ENCODE results near the gene ZNF469.
"Not testable (repeated sequence)": the region's sequence is repeated elsewhere in the genome, so short reads cannot be mapped to it uniquely, and the experiment has no call there.

ZNF469 gene

GRCh38 chr16:88356727-88357199, 26.0 kb upstream of the ZNF469 start:
- no peak overlapping the region for H3K27ac ChIP-seq (ENCODE audit: low read depth, low read length)
- H3K36me3 ChIP-seq (ENCODE audit: insufficient read depth, low read length): no peaks in the 10 kb centered on the region
- H3K9me3 ChIP-seq (ENCODE audit: low read length): no peaks in the 10 kb centered on the region
- H3K4me1 ChIP-seq (ENCODE audit: insufficient read depth, low read length): no peaks in the 10 kb centered on the region
- H3K27me3 ChIP-seq (ENCODE audit: control insufficient read depth in 1 of 2, insufficient read depth in 2 of 2, low read length in 2 of 2): no peaks in the 10 kb centered on the region
- no peak overlapping the region for H3K4me3 ChIP-seq (ENCODE audit: low read depth in 1 of 2, low read length in 2 of 2)
- H3K9ac ChIP-seq (ENCODE audit: low read length): no peak overlapping the region

DNA sequence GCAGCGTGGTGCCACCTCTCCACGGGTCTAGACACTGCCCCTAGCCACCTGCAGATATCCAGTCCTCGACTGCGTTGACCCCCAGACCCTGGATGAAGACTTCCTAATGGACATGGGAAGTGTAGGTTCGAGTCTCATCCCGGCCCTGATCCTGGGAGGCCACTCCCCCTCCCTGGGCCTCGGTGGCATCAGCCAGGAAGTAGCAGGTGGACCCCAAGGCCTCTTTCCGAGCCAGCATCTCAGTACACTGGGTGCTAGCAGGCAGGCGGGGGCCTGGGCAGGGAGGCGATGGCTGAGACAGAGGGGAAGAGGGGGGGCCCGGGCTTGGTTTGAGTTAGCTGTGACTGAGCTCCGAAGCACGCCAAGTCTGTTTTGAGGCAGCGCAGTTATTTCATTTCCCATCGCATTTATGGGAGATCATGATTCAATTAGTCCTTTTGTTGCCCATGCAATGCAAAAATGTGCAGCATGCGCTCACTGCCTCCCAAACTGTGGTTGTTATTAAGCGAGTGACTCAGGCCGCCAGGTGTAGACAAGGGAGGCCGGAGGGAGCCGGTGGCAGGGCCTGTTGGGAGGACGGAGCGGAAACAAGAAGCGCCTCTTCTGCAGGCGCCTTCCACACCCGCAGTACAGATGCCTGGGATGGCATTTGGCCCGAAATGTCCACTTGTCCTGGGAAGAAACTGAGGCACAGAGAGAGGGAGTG, 25.3 kb upstream of the ZNF469 start:
- Histone ChIP-seq H3K27me3 (ENCODE audit: control insufficient read depth in 1 of 2, insufficient read depth in 2 of 2, low read length in 2 of 2) (no peaks in the 10 kb centered on the region), H3K36me3 (ENCODE audit: insufficient read depth, low read length) (no peaks in the 10 kb centered on the region), H3K4me1 (ENCODE audit: insufficient read depth, low read length) (no peaks in the 10 kb centered on the region), H3K9me3 (ENCODE audit: low read length) (no peaks in the 10 kb centered on the region), H3K9ac (ENCODE audit: low read length) (no peak overlapping the region), H3K27ac (ENCODE audit: low read depth, low read length) (no peak overlapping the region), H3K4me3 (ENCODE audit: low read depth in 1 of 2, low read length in 2 of 2) (no peak overlapping the region)

DNA sequence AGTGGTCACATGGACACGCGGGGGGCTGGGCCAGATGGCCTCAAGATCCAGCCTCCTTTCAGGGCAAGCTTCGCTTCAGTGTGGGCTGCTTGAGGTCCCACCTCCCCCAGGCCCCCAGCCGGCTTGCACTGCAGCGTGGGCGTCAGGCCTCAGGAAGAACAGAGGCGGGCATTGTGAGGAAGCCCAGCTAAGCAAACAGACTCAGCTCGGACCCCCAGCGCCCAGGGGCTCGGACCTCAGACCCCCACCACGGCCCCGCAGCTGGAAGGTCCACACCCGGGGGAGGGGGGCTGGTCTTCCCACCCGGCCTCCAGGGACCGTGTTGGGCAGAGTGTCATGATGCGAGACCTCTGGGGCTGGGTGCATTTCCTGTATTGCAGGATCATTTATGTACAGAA, 24.7 kb upstream of the ZNF469 start:
- Histone ChIP-seq H3K9me3 (ENCODE audit: low read length) (no peaks in the 10 kb centered on the region), H3K4me3 (ENCODE audit: low read depth in 1 of 2, low read length in 2 of 2) (no peak overlapping the region), H3K36me3 (ENCODE audit: insufficient read depth, low read length) (no peaks in the 10 kb centered on the region), H3K27ac (ENCODE audit: low read depth, low read length) (no peak overlapping the region), H3K4me1 (ENCODE audit: insufficient read depth, low read length) (no peaks in the 10 kb centered on the region), H3K27me3 (ENCODE audit: control insufficient read depth in 1 of 2, insufficient read depth in 2 of 2, low read length in 2 of 2) (no peaks in the 10 kb centered on the region), H3K9ac (ENCODE audit: low read length) (no peak overlapping the region)

DNA sequence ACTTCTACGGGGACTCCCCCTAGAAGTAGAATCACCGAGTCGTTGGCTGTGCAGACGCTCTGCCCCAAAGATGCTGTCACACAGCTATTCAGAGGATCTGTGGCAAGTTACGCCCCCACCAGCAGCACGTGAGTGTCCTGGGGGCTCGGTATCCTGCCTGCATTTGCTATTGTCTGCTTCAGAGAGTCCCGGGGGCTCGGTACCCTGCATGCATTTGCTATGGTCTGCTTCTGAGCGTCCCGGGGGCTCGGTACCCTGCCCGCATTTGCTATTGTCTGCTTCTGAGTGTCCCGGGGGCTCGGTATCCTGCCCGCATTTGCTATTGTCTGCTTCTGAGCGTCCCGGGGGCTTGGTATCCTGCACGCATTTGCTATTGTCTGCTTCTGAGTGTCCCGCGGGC, 23.8 kb upstream of the ZNF469 start:
- Histone ChIP-seq H3K27me3 (ENCODE audit: control insufficient read depth in 1 of 2, insufficient read depth in 2 of 2, low read length in 2 of 2) (no peaks in the 10 kb centered on the region), H3K27ac (ENCODE audit: low read depth, low read length) (no peak overlapping the region), H3K4me1 (ENCODE audit: insufficient read depth, low read length) (no peaks in the 10 kb centered on the region), H3K9ac (ENCODE audit: low read length) (no peak overlapping the region), H3K9me3 (ENCODE audit: low read length) (no peaks in the 10 kb centered on the region), H3K4me3 (ENCODE audit: low read depth in 1 of 2, low read length in 2 of 2) (no peak overlapping the region), H3K36me3 (ENCODE audit: insufficient read depth, low read length) (no peaks in the 10 kb centered on the region)

DNA sequence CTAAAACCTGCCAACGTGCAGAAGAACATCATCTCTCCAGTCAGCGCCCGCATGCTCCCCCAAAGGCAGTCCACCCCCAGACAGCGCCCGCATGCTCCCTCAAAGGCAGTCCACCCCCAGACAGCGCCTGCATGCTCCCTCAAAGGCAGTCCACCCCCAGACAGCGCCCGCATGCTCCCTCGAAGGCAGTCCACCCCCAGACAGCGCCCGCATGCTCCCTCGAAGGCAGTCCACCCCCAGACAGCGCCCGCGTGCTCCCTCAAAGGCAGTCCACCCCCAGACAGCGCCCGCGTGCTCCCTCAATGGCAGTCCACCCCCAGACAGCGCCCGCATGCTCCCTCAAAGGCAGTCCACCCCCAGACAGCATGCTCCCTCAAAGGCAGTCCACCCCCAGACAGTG, 22.4 kb upstream of the ZNF469 start:
- not testable (repeated sequence) for H3K27ac ChIP-seq (ENCODE audit: low read depth, low read length); H3K36me3 ChIP-seq (ENCODE audit: insufficient read depth, low read length); H3K27me3 ChIP-seq (ENCODE audit: control insufficient read depth in 1 of 2, insufficient read depth in 2 of 2, low read length in 2 of 2); H3K4me1 ChIP-seq (ENCODE audit: insufficient read depth, low read length); H3K4me3 ChIP-seq (ENCODE audit: low read depth in 1 of 2, low read length in 2 of 2); H3K9me3 ChIP-seq (ENCODE audit: low read length); H3K9ac ChIP-seq (ENCODE audit: low read length)

GRCh38 chr16:88360999-88361398, 21.8 kb upstream of the ZNF469 start:
- no peak overlapping the region for H3K4me3 ChIP-seq (ENCODE audit: low read depth in 1 of 2, low read length in 2 of 2)
- no peaks in the 10 kb centered on the region for H3K4me1 ChIP-seq (ENCODE audit: insufficient read depth, low read length)
- H3K27ac ChIP-seq (ENCODE audit: low read depth, low read length): no peak overlapping the region
- no peaks in the 10 kb centered on the region for H3K36me3 ChIP-seq (ENCODE audit: insufficient read depth, low read length)
- H3K27me3 ChIP-seq (ENCODE audit: control insufficient read depth in 1 of 2, insufficient read depth in 2 of 2, low read length in 2 of 2): no peaks in the 10 kb centered on the region
- H3K9me3 ChIP-seq (ENCODE audit: low read length): no peaks in the 10 kb centered on the region
- no peak overlapping the region for H3K9ac ChIP-seq (ENCODE audit: low read length)

- Histone ChIP-seq H3K9me3 (ENCODE audit: low read length) (no peaks in the 10 kb centered on the region), H3K9ac (ENCODE audit: low read length) (no peak overlapping the region), H3K4me3 (ENCODE audit: low read depth in 1 of 2, low read length in 2 of 2) (no peak overlapping the region), H3K4me1 (ENCODE audit: insufficient read depth, low read length) (no peaks in the 10 kb centered on the region), H3K27me3 (ENCODE audit: control insufficient read depth in 1 of 2, insufficient read depth in 2 of 2, low read length in 2 of 2) (no peaks in the 10 kb centered on the region), H3K36me3 (ENCODE audit: insufficient read depth, low read length) (no peaks in the 10 kb centered on the region), H3K27ac (ENCODE audit: low read depth, low read length) (no peak overlapping the region)
Measured at GRCh38 chr16:88361775-88362174, 21.0 kb upstream of the ZNF469 start.

DNA sequence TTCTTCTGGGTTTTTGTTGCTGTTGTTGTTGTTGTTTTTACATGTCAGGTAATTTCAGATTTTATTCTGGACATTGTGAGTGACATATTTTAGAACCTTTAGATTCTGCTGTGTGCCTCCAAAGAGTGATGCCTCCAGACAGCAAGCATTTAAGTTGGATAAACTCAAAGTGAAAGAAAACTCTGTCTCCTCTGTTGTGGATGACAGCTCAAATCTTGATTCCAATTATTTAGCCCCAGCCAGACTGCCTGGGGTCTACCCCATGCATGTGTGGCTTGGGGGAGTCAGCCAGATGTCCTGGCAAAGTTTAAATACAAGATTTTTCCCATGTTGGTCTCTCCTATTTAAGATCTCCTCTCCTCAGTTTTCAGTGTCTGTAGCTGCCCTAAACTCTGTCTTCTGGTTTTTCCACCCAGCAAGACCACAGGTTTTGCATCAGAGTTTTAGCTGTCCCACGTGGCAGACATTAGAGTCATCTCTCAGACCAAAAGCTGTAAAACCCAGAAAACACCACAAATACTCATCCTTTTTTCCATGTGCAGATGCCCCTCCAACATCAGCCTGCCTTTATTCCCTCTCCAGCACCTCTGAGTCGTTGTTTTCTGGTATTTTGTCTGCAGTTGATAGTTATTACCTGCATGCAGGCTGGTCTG, 19.4 kb upstream of the ZNF469 start:
- Histone ChIP-seq H3K9me3 (ENCODE audit: low read length) (no peaks in the 10 kb centered on the region), H3K27me3 (ENCODE audit: control insufficient read depth in 1 of 2, insufficient read depth in 2 of 2, low read length in 2 of 2) (no peaks in the 10 kb centered on the region), H3K4me3 (ENCODE audit: low read depth in 1 of 2, low read length in 2 of 2) (no peak overlapping the region), H3K4me1 (ENCODE audit: insufficient read depth, low read length) (no peaks in the 10 kb centered on the region), H3K9ac (ENCODE audit: low read length) (no peak overlapping the region), H3K36me3 (ENCODE audit: insufficient read depth, low read length) (no peaks in the 10 kb centered on the region), H3K27ac (ENCODE audit: low read depth, low read length) (no peak overlapping the region)

DNA sequence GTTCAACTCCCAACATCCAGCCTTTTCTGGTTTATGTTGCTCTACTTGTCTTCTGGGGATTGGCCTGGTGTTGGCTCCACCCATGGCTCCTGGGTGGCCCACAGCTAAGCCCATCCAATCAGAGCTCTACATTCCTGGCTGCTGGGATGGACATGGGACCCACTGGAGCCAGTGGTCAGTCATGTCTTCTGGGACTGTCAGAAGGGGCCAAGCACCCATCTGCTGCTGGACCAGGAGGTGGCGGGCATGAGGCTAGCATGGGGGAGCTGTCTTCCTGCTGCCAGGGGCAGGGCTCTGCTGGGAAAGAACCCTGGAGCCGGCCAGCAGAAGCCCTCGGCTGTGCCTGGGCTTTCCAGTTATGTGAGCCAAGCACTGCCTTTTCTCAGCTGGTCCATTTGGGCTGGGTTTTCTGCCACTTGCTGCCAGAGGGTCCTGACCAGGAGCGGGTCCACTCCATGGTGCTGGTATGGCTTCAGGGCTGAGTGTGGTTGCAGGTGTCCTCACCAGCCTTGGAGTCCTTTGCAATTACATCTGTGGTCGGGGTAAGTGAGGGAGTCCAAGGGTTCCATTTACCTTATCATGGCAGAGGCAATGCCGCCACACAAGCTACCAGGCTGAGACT, 17.4 kb upstream of the ZNF469 start:
- Histone ChIP-seq H3K9ac (ENCODE audit: low read length) (no peak overlapping the region), H3K4me1 (ENCODE audit: insufficient read depth, low read length) (no peaks in the 10 kb centered on the region), H3K27ac (ENCODE audit: low read depth, low read length) (no peak overlapping the region), H3K9me3 (ENCODE audit: low read length) (no peaks in the 10 kb centered on the region), H3K27me3 (ENCODE audit: control insufficient read depth in 1 of 2, insufficient read depth in 2 of 2, low read length in 2 of 2) (no peaks in the 10 kb centered on the region), H3K4me3 (ENCODE audit: low read depth in 1 of 2, low read length in 2 of 2) (no peak overlapping the region), H3K36me3 (ENCODE audit: insufficient read depth, low read length) (no peaks in the 10 kb centered on the region)

DNA sequence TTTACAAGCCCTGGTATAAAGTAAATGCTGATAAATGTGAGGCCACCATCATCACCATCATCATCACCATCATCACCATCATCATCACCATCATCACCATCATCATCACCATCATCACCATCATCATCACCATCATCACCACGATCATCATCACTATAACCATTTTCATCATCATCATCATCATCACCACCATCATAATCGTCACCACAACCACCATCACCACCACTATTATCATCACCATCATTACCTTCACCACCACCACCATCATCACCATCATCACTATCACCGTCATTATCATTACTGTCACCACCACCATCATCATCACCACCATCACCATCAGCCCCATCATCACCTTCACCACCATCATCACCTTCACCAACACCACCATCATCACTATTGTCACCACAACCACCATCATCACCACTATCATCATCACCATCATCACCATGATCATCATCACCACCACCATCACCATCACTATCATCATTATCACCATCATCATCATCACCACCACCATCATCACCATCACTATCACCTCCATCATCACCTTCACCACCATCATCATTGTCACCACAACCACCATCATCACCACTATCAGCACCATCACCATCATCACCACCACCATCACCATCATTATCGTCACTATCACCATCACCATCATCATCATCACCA, 16.6 kb upstream of the ZNF469 start:
- Histone ChIP-seq H3K27ac (ENCODE audit: low read depth, low read length) (no peak overlapping the region), H3K4me1 (ENCODE audit: insufficient read depth, low read length) (no peaks in the 10 kb centered on the region), H3K4me3 (ENCODE audit: low read depth in 1 of 2, low read length in 2 of 2) (no peak overlapping the region), H3K36me3 (ENCODE audit: insufficient read depth, low read length) (no peaks in the 10 kb centered on the region), H3K9me3 (ENCODE audit: low read length) (no peaks in the 10 kb centered on the region), H3K9ac (ENCODE audit: low read length) (no peak overlapping the region), H3K27me3 (ENCODE audit: control insufficient read depth in 1 of 2, insufficient read depth in 2 of 2, low read length in 2 of 2) (no peaks in the 10 kb centered on the region)

GRCh38 chr16:88366704-88367047, 16.1 kb upstream of the ZNF469 start:
- Histone ChIP-seq H3K4me3 (ENCODE audit: low read depth in 1 of 2, low read length in 2 of 2) (no peak overlapping the region), H3K27ac (ENCODE audit: low read depth, low read length) (no peak overlapping the region), H3K27me3 (ENCODE audit: control insufficient read depth in 1 of 2, insufficient read depth in 2 of 2, low read length in 2 of 2) (no peaks in the 10 kb centered on the region), H3K9me3 (ENCODE audit: low read length) (no peaks in the 10 kb centered on the region), H3K9ac (ENCODE audit: low read length) (no peak overlapping the region), H3K4me1 (ENCODE audit: insufficient read depth, low read length) (no peaks in the 10 kb centered on the region), H3K36me3 (ENCODE audit: insufficient read depth, low read length) (no peaks in the 10 kb centered on the region)
